Measurements from ENCODE around the gene ZNF446.
"Not testable (repeated sequence)": the region's sequence is repeated elsewhere in the genome, so short reads cannot be mapped to it uniquely, and the experiment has no call there.

Gene ZNF446

DNA sequence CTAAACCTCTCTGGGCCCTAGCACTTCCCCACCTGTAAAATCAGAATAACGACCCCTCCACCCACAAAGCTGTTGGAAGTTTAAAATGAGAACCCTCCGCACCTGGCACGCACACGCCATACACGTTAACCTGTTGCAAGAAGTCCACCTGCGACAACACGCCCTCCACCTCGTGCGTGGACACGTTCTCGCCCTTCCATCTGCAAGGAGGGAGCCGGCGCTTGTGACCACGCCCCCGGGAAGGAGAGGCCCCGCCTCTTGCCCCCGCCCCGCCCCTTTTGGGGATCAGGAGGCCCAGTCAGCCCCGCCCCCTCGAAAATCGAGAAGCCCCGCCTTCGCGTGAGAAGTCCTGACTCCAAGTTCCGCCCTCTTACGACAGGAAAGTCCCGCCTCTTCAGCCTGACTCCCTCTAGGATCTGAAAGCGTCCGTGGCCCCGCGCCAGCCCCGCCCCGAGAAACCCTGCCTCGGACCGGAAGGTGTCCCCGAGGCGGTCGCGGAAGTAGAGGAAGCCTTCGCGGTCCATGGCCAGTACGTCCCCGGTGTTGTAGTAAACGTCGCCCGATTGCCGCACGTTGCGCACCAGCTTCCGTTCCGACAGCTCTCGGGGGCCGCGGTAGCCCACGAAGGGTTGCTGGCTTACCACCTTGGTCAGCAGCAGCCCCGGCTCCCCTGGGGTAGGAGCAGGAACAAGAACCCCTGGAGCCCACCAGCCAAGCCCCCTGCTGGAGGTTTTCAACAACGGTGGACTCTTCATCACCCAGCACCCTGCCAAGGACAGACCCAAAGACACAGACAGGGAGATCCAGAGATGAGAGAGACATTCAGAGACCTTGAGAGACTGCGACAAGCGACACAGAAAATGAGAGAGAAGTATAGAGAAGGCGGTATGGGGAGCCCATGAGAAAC, 23.1 kb downstream of the ZNF446 start:
- in situ Hi-C loops (cut with MboI; ENCODE audit: low sequenced_read_pairs) = no loop called here

DNA sequence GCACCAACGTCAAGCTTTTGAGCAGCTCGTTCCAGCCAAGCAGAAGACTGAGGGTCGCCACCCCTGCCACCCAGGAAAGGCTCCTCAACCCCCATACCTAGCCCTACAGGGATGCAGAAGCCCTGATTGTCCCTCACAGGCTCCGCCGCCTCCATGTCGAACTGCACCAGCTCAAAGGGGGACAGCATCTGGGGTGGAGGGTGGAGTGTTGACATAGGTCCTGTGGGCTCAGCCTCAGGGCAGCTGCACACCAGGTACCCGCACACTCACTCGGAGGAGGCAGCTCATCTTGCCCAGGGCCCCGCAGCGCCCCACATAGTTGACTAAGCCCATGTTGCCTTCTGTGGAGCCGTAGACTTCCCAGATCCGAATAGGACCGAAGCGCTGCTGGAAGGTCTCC, 24.1 kb downstream of the ZNF446 start:
- in situ Hi-C loops (cut with MboI; ENCODE audit: low sequenced_read_pairs) = no loop called here

DNA sequence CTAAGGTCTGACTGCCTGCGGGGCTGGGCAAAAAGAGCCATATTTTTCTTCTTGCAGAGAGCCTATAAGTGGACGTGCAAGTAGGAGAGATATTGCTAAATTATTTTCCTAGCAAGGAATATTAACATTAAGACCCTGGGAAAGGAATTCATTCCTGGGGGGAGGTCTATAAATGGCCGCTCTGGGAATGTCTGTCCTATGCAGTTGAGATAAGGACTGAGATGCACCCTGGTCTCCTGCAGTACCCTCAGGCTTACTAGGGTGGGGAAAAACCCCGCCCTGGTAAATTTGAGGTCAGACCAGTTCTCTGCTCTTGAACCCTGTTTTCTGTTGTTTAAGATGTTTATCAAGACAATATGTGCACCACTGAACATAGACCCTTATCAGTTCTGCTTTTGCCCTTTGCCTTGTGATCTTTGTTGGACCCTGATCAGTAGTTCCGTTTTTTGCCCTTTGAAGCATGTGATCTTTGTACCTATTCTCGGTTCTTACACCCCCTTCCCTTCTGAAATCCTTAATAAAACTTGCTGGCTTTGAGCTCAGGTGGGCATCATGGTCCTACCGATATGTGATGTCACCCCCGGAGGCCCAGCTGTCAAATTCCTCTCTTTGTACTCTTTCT, 31.6 kb downstream of the ZNF446 start:
- in situ Hi-C loops (cut with MboI; ENCODE audit: low sequenced_read_pairs) = not testable (repeated sequence)

DNA sequence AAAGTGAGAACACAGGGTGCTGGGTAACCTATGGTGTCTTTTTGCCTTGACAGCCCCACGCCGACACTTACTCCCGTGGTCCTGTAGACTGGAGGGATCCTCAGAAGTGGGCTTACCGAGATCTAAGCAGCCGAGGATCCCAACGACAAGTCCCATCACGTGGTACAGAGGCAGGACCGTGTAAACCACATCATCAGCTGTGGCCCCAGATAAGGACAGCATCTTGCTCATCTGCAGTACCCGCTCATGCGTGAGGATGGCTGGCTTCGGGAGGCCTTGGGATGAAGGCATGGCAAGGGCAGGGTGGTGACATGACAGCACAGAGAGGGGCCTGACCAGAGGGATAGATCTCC, 33.6 kb downstream of the ZNF446 start:
- in situ Hi-C loops (cut with MboI; ENCODE audit: low sequenced_read_pairs) = no loop called here

DNA sequence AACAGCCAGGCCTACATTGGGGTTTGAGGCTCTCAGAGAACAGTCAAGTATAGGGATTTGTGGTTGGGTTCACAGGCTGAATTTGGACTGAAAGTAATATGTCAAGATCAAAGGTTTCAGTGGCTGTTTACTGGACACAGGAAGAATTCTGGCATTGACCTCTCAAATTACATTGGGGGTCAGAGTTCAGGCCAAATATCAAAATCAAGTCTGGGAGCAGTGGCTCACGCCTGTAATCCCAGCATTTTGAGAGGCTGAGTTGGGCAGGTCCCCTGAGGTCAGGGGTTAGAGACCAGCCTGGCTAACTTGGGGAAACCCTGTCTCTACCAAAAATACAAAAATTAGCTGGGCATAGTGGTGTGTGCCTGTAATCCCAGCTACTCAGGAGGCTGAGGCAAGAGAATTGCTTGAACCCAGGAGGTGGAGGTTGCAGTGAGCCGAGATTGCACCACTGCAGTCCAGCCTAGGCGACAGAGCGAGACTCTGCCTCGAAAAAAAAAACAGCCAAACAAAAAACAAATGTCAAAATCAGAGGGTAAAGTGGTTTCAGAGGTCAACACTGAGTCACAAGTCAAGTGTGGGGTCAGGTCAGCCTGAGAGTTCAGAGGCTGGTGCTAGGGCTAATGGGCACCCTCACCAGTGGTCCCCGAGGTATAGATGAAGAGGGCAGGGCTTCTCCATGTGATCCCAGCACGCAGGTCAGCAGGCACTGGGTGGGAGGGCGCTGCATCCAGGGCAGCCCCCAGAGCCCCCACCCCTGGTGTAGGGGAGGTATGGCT, 34.1 kb downstream of the ZNF446 start:
- in situ Hi-C loops (cut with MboI; ENCODE audit: low sequenced_read_pairs) = no loop called here

DNA sequence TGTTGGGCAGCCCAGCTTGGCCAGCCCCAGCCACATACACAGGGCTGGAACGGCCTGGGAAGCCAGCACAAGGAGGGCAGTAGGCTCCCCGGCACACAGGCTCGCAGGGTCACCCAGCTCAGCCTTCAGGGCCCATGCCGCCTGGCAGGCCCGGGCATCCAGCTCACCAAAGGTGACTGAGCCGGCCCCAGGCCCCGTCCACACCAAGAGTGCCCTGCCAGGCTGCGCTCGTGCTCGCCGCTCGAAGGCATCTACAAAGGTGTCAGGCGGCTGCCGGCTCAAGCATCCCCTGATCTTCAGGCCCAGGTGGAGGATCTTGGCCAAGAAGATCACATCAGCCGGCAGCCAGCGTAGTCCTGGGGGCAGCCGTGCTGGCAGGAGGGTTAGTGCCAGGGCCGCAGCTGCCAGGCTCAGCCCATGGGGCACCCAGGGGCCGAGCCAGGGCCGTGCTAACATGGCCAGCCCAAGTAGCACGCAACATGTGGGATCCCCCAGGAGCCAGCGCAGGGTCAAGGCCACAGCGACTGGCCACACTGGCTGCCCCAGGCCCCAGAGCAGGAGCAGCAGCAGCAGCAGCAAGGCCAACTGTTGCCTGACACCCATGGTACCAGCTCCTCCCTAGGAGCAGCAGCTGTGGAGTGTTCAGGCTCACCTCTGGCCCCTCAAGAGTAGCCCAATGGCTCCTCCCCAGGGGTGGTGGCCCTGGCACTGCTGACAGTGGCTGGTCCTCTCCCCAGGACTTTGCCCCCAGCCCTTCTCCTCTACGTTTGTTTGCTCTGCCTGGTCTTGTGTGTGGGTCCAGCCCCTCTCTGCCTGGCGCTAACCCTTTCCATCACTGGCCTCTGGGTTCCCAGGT, 35.4 kb downstream of the ZNF446 start, which contains the start of gene SLC27A5:
Gene SLC27A5 (minus strand): TSS at position 640 of the 856 bp plus-strand sequence. CDS start 37 bp downstream, at position 603.
- in situ Hi-C loops (cut with MboI; ENCODE audit: low sequenced_read_pairs) = no loop called here

DNA sequence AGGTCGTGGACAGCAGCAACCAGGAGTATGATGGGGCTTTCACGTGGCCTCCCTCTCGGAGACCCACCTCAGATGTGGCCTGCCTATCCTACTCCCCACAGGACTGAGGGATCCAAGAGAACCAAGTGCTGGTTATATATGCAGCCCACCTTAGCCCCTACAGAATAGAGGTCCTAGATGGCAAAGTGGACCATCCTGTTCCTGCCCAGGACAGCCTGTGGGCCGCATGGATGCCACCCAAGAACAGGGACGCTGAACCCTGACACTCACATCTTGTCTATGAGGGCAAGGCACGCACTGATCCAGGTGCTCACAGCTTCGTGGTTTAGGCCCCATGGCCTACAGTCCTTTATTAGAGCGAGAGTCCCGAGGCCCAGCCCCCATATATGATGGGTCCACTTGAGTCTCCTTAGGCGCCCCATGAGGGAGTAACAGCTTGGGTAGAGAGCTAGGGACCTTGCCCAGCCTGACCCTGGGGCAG, 37.1 kb downstream of the ZNF446 start:
- in situ Hi-C loops (cut with MboI; ENCODE audit: low sequenced_read_pairs) = no loop called here

DNA sequence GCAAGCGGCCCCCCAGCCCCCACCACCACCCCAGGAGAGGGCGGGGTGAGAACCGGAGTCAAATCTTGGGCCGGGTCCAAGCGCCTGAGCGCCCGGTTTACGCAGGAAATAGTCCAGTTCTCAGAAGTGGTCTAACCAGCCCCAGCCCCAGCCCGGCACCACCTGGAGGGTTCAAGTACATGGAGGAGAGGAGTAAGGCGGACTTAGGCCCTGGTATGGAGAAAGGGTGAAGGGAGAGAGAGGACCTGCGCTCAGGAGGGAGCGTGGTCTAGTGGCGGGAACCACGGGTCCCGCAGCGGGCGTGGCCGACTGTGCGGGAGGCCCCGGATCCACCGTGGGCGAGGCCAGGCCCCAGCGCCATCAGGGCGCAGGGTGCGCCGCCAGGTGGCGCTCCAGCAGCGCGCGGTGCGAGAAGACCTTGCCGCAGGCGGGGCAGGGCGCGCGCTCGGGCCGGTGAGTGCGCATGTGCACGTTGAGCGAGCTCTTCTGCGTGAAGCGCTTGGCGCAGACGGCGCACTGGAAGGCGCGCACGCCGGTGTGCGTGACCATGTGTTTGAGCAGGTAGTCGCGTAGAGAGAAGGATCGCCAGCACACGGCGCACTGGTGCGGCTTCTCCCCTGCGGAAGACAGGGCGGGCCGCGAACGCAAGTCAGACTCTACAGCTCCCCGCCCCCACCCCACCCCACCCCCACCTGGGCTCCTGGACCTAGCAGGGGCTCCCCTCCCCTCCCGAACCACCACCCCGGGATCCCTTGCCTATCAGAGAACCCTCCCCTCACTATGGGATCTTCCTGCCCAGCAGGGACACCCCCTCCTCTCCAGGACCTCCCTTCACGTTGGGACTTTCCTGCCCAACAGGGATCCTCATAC, 37.8 kb downstream of the ZNF446 start:
- in situ Hi-C loops (cut with MboI; ENCODE audit: low sequenced_read_pairs) = no loop called here

DNA sequence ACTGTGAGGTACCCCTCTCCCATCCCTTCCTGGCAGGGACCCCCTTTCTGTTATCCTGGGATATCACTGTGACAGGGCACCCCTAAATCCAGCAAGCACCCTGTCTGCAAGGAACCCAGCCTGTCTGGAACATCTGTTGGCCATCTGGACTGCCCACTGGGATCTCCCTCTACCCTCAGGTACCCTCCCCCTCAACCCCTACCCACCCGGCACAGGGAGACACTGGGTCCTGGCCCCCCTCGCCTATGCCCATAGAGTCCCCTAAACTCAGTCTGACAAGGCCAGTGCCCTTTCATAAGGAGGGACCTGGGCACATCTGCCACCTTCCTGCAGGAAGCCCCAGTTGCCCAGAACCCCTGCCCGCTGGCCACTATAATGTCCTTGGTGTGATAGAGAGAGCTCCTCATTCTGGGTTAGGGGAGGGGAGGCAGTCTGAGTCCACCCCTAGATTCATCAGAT, 38.4 kb downstream of the ZNF446 start:
- in situ Hi-C loops (cut with MboI; ENCODE audit: low sequenced_read_pairs) = no loop called here

DNA sequence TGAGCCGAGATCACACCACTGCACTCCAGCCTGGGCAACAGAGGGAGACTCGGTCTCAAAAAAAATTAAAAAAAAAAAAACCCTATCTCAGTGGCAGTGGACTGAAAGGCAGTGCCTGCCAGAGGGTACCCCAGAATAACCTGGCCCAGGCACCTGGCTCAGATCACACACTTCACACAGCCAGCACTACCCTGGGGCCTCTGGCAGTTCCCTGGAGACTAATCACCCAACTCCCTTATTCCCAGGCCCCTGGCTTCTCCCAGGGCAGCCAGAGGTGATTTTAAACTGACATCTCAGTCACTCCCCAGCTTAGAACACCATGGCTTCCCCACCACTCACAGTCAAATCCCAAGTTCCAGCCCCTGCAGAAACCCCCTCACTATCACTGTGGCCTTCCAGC, 39.1 kb downstream of the ZNF446 start:
- in situ Hi-C loops (cut with MboI; ENCODE audit: low sequenced_read_pairs) = no loop called here

DNA sequence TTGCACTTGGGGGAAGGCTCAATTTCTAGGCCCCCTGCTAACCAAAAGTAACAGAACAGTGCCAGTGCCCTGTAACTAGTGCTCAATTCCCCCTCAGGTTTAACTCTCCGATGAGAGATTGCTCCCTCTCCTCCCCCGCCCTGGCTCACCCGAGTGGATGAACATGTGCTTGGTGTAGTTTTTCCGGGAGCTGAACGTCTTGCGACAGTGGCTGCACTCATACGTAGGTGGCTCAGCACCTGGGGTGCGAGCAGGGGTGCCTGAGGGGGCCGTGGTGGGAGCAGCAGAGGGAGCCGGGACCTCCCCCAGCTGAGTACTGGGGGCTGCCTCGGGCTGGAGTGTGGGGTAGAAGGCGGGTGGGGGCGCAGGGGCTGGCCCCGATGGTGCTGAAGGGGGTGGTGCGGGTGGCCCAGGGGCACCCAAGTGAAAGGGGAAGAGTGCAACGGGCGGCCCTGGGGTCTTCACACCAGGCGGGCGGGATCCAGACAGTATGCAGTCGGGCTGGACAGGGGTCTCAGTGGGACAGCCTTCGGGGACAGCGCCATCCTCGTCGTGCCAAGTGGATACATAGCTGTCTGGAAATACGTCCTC, 40.2 kb downstream of the ZNF446 start:
- in situ Hi-C loops (cut with MboI; ENCODE audit: low sequenced_read_pairs) = no loop called here

DNA sequence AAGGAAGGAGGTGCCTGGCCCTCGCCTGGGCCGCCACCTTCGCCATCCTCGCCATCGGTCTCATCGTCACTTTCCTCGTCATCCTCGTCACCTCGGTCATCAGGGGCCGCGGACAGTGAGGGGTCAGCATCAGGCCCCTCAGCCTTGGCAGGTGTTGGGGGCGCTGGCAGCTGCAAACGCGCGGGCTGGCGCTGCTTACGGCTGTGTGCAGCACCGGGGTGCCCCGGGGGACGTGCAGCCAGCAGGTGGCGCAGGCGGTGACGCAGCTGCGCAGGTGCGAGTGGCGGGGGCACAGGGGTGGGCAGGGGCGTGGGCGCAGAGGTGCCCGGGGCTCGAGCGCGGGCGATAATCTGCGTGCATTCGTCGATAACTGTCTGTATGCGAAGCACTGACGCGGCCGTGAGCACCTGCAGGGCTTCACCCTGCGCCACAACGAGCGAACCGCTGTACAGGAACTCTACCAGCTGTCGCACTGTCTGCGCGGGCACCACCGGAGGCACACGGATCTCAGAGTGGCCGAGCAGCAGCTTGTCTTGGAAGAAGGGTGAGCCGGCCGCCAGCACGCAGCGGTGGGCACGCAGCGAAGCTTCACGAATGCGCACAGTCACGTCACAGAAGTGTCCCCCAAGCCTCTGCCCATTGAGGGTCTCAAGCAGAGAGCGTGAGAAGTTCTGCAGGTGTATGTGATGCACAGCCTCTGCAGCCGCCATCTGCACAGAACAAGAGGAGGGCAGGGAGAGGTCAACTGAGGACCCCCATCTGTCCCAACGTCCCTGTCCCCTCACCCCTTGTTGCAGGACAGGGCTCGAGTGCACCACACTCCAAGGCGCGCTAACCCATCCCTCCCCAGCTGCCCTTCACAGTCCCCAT, 41.0 kb downstream of the ZNF446 start:
- in situ Hi-C loops (cut with MboI; ENCODE audit: low sequenced_read_pairs) = no loop called here

DNA sequence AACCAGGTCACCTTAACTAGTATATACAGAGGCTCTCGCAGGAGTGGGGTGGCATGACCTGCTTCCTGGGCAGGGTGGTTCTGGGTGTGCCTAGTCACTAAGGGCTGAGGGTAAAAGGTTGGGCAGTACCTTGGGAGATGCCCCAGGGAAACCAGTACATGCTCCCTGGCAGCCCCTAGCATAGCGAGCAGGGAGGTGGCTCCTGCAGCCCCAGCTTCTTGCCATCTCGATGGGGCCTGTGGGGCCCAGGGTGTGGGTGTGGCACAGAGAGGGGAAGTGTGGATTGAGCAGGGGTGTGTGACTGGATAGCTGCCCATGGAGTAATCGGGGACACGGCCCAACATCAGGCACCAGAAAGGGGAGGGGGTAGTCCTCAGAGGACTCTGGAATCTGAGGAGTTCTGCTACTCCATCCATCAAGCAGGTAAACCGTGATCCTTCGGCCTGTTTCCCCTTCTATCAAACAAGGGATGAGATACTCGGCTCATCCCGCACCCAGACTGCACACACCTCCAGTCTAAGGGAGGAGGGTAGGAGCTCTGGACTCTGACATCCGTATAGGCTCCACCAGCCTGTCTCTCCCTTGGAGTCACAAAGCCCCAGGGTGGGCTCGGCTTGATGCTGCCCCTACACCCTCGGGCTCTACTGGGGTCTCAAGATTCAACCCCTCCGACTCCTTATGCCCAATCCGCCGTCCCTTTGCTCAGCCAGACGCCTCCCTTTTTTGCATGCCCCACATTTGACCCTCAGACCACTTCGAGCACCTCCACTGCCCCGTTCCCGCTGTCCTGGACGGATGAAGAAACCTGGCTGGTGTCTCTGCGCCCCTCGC, 42.3 kb downstream of the ZNF446 start:
- in situ Hi-C loops (cut with MboI; ENCODE audit: low sequenced_read_pairs) = no loop called here

DNA sequence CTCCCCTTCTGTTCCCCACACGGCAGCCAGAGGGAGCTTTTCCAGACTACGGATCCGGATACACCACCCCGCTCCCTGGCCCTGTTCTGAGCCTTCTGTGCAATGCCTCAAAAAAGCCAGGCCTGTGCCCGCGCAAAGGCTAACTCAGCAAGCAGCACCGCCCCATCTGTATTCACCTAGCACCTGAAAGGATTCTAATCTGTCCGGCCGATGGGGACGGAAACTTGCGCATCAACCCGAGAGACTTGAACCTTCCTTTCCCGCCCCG, 42.9 kb downstream of the ZNF446 start:
- in situ Hi-C loops (cut with MboI; ENCODE audit: low sequenced_read_pairs) = no loop called here

DNA sequence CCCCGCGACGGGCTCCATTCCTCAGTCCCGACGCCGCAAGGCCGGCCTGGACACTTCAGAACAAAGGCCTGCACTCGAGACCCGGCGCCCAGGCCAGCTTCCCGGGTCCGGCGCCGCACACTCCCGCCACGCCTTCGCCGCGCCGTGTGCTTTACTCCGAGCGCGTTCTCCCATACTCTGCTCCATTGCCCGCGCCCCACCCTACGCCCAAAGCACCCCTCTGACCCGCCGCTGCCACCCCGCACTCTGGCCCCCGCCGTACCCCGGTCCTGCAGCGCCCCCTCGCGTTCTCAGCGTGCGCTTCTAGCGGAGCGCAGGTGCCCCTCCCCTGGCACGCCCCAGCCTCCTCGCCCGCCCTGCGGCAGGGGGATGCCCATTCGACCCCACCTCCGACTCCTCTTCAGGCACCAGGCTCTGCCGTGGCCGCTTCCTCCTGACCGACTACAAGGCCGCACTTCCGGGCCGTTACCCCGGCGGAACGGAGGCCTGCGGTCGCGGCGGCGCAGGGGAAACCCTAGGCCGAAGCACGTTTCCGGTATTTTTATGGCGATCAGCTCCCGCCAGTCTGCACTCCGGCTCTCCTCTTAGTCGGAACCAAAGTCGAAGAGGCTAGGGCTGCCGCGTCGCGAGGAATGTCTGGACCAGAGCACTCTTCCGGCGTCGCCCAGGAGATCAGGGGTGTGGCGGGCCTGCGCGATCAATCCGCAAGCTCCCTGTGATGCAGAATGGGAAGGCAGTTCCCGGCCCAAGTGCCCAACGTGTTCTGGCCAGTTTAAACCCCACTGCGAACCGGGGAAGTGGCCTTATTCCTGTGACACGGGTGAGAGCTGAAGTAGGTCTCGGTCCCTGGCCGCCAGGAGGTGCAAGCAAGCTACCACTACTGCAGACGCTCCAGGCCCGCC, 43.5 kb downstream of the ZNF446 start, which contains the start of gene ZBTB45:
Gene ZBTB45 (minus strand): TSS at position 456 of the 902 bp plus-strand sequence. CDS start 2,137 bp downstream, outside the sequence.
- in situ Hi-C loops (cut with MboI; ENCODE audit: low sequenced_read_pairs) = no loop called here

DNA sequence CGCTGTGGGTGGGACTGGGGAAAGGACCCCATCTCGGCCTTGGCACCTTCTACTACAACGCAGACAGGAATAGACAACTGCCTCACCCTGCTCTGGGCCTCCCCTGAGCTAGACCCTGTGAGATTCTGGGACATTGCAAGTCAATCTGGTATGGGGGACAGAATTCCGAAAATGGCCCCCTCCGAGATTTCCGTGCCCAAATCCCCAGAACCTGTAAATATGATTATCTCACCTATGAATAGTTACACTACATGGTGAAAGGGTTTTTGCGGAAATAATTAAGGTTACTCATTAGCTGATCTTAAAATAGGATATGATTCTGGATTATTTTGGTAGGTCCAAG, 44.1 kb downstream of the ZNF446 start:
- in situ Hi-C loops (cut with MboI; ENCODE audit: low sequenced_read_pairs) = no loop called here

All from HL-60/S4 (cell line).